Measurements from ENCODE around the gene CD27. TPM values are rescaled to one million over a fixed set of nuclear protein-coding genes. Genes with fewer than 3 reads are reported as not detected.

Gene CD27
- total and polyA plus RNA-seq, 2 donors (not counting 1 experiment from before 2014, with no cell fraction given) = 102 to 116 TPM

- Histone ChIP-seq H2AFZ (ENCODE audit: insufficient read depth, low read depth, low read length, poor library complexity, severe bottlenecking) (no peak overlapping the region), H3K79me2 (ENCODE audit: control insufficient read depth, insufficient read depth, low read length) (no peaks in the 10 kb centered on the region), H3K4me1 (ENCODE audit: control insufficient read depth in 2 of 2, insufficient read depth in 2 of 2, low read length in 2 of 2) (peaks cover 12 to 22% of the 10 kb centered on the region in 2 donors), H3K9ac (ENCODE audit: low read length) (no peak overlapping the region), H3K27ac (ENCODE audit: low read length in 2 of 2) (no peak overlapping the region), H3K36me3 (replicated peaks in 1 of 2; ENCODE audit: control extremely low read depth in 1 of 2, control insufficient read depth in 1 of 2, extremely low read depth in 1 of 2, insufficient read depth in 2 of 2, low read length in 1 of 2) (no peaks in the 10 kb centered on the region), H3K4me2 (replicated peaks; ENCODE audit: low read depth, low read length, poor library complexity, severe bottlenecking) (no peak overlapping the region), H3K9me3 (ENCODE audit: control extremely low read depth in 1 of 3, control insufficient read depth in 2 of 3, insufficient read depth in 1 of 3, low read length in 2 of 3) (no peaks in the 10 kb centered on the region), H3K4me3 (ENCODE audit: control extremely low read depth in 1 of 5, extremely low read depth in 1 of 5, insufficient read depth in 1 of 5, low read depth in 2 of 5, low read length in 4 of 5) (no peak overlapping the region), H3K27me3 (replicated peaks in 1 of 4; ENCODE audit: control extremely low read depth in 1 of 4, control insufficient read depth in 3 of 4, insufficient read depth in 4 of 4, low read length in 3 of 4) (no peaks in the 10 kb centered on the region), H4K20me1 (ENCODE audit: control insufficient read depth, insufficient read depth, low read length, poor library complexity, severe bottlenecking) (no peaks in the 10 kb centered on the region)
- DNase-seq (no peak), ATAC-seq (ENCODE audit: low read depth) (no peak)
- no peak for TF ChIP-seq CTCF (IDR thresholded peaks at IDR 0.05)
- TF ChIP-seq EZH2 (IDR thresholded peaks at IDR 0.05; ENCODE audit: borderline replicate concordance, insufficient read depth, low read depth, low read length, poor library complexity, severe bottlenecking) = no peak
- H3K4me3 Mint-ChIP-seq = no peak overlapping the region
- ChIA-PET POLR2A (interaction anchor here (0.6 to 0.8 kb wide), 2 partner anchors 17 to 18 kb away, joined by 3 to 5 read pairs; no protein-coding TSS in a partner anchor), CTCF (interaction anchor here (1.0 to 3.3 kb wide), 4 partner anchors 13 to 27 kb away, joined by 3 to 14 read pairs (median 8); no protein-coding TSS in a partner anchor)
- 96% methylated on average over 9 of the region's 12 CpGs for WGBS (ENCODE audit: insufficient coverage)
- H3K4me1 Mint-ChIP-seq = peaks cover 23% of the 10 kb centered on the region
- intact Hi-C loops (cut with micrococcal nuclease) = no loop called here
- no peaks in the 10 kb centered on the region for H3K9me3 Mint-ChIP-seq (ENCODE audit: insufficient read depth)
- no peaks in the 10 kb centered on the region for H3K27me3 Mint-ChIP-seq
- no peak overlapping the region for H3K27ac Mint-ChIP-seq
Observed at GRCh38 chr12:6438345-6438744, 6.4 kb upstream of the CD27 start.

- ChIA-PET CTCF (interaction anchor here (0.7 to 2.9 kb wide), 3 partner anchors 11 to 97 kb away, joined by 3 to 14 read pairs (median 5); partner anchors contain the start of gene TAPBPL), POLR2A (interaction anchor here (1.1 kb wide), 1 partner anchor 9 kb away, joined by 5 read pairs; no protein-coding TSS in a partner anchor)
- TF ChIP-seq CTCF (IDR thresholded peaks at IDR 0.05) = no peak
- no peak for TF ChIP-seq EZH2 (IDR thresholded peaks at IDR 0.05; ENCODE audit: borderline replicate concordance, insufficient read depth, low read depth, low read length, poor library complexity, severe bottlenecking)
- no peak overlapping the region for H3K4me3 Mint-ChIP-seq
- H3K27ac Mint-ChIP-seq = no peak overlapping the region
- no peak overlapping the region for H3K9ac ChIP-seq (ENCODE audit: low read length)
- no peak for DNase-seq
- H3K4me1 ChIP-seq (ENCODE audit: control insufficient read depth in 2 of 2, insufficient read depth in 2 of 2, low read length in 2 of 2) = peaks cover 24 to 31% of the 10 kb centered on the region in 2 donors
- intact Hi-C loops (cut with micrococcal nuclease) = no loop called here
- no peaks in the 10 kb centered on the region for H3K27me3 Mint-ChIP-seq
- no peak overlapping the region for H3K4me2 ChIP-seq (replicated peaks; ENCODE audit: low read depth, low read length, poor library complexity, severe bottlenecking)
- no peaks in the 10 kb centered on the region for H3K36me3 ChIP-seq (replicated peaks in 1 of 2; ENCODE audit: control extremely low read depth in 1 of 2, control insufficient read depth in 1 of 2, extremely low read depth in 1 of 2, insufficient read depth in 2 of 2, low read length in 1 of 2)
- ATAC-seq (ENCODE audit: low read depth) = no peak
- H4K20me1 ChIP-seq (ENCODE audit: control insufficient read depth, insufficient read depth, low read length, poor library complexity, severe bottlenecking) = no peaks in the 10 kb centered on the region
- no peaks in the 10 kb centered on the region for H3K27me3 ChIP-seq (replicated peaks in 1 of 4; ENCODE audit: control extremely low read depth in 1 of 4, control insufficient read depth in 3 of 4, insufficient read depth in 4 of 4, low read length in 3 of 4)
- H3K4me1 Mint-ChIP-seq = peaks cover 34% of the 10 kb centered on the region
- peaks cover 7% of the 10 kb centered on the region for H3K79me2 ChIP-seq (ENCODE audit: control insufficient read depth, insufficient read depth, low read length)
- H2AFZ ChIP-seq (ENCODE audit: insufficient read depth, low read depth, low read length, poor library complexity, severe bottlenecking) = no peak overlapping the region
- H3K9me3 ChIP-seq (ENCODE audit: control extremely low read depth in 1 of 3, control insufficient read depth in 2 of 3, insufficient read depth in 1 of 3, low read length in 2 of 3) = no peaks in the 10 kb centered on the region
- no peaks in the 10 kb centered on the region for H3K9me3 Mint-ChIP-seq (ENCODE audit: insufficient read depth)
- WGBS (ENCODE audit: insufficient coverage) = no CpG with 5 or more reads among the region's 1 CpG
- no peak overlapping the region for H3K4me3 ChIP-seq (ENCODE audit: control extremely low read depth in 1 of 5, extremely low read depth in 1 of 5, insufficient read depth in 1 of 5, low read depth in 2 of 5, low read length in 4 of 5)
- H3K27ac ChIP-seq (ENCODE audit: low read length in 2 of 2) = no peak overlapping the region
Observed at GRCh38 chr12:6440391-6440790, 4.4 kb upstream of the CD27 start.

Measured in B cell (primary cell).